Mesothelial cell of epicardium (in vitro differentiated cells): ENCODE results near the gene PLA2R1. TPM values are rescaled to one million over a fixed set of nuclear protein-coding genes. Genes with fewer than 3 reads are reported as not detected.

Experiments used
- DNase-seq, 2 experiments: peaks; one replicate each; pipeline ENCODE4 v3.0.0; 2021; ENCODE audit warnings: low spot score in 2 of 2; ENCODE audit not compliant: unreplicated experiment in 2 of 2
- H3K27ac Mint-ChIP-seq: 2 replicates; pipeline ENCODE4 v1.8.0; 2021; ENCODE audit warnings: mixed read lengths
- H3K27me3 Mint-ChIP-seq: 2 replicates; pipeline ENCODE4 v1.8.0; 2021; ENCODE audit warnings: low read depth, mixed read lengths
- H3K36me3 Mint-ChIP-seq: 2 replicates; pipeline ENCODE4 v1.8.0; 2021; ENCODE audit warnings: mixed read lengths
- H3K4me1 Mint-ChIP-seq: 2 replicates; pipeline ENCODE4 v1.8.0; 2021; ENCODE audit warnings: mixed read lengths
- H3K4me3 Mint-ChIP-seq: 2 replicates; pipeline ENCODE4 v1.8.0; 2021; ENCODE audit warnings: mild to moderate bottlenecking, moderate library complexity, mixed read lengths
- H3K9me3 Mint-ChIP-seq: 2 replicates; pipeline ENCODE4 v1.8.0; 2021; ENCODE audit warnings: mixed read lengths
- CTCF ChIP-seq: fragments of 200-600 bp; sonication (generic); IDR thresholded peaks from one replicate; pipeline ENCODE4 v1.5.0; 2021; ENCODE audit warnings: antibody characterized with exemption; ENCODE audit not compliant: unreplicated experiment
- total RNA-seq: library from RNA; stranded (reverse); gene quantifications from 3 replicates; pipeline ENCODE4 v1.2.1, GENCODE V29; 2021

Gene PLA2R1
- total RNA-seq, 1 donor from 2014 or later: 14.8 TPM

- H3K36me3 Mint-ChIP-seq: peaks cover 7% of the 10 kb centered on the region
- H3K4me1 Mint-ChIP-seq: peaks cover 21% of the 10 kb centered on the region
- H3K27me3 Mint-ChIP-seq: no peaks in the 10 kb centered on the region
- TF ChIP-seq CTCF: no peak
- no peak overlapping the region for H3K27ac Mint-ChIP-seq
- H3K9me3 Mint-ChIP-seq: peaks cover 1% of the 10 kb centered on the region
- H3K4me3 Mint-ChIP-seq: no peak overlapping the region
- DNase-seq: no peak
Measured at GRCh38 chr2:159989249-159989648, 73.2 kb downstream of the PLA2R1 start.

- H3K4me3 Mint-ChIP-seq: no peak overlapping the region
- DNase-seq: no peak
- H3K27me3 Mint-ChIP-seq: no peaks in the 10 kb centered on the region
- no peak for TF ChIP-seq CTCF
- peak overlapping the region; percentile 10 for H3K27ac Mint-ChIP-seq
- peaks cover 7% of the 10 kb centered on the region for H3K36me3 Mint-ChIP-seq
- H3K4me1 Mint-ChIP-seq: peaks cover 21% of the 10 kb centered on the region
- no peaks in the 10 kb centered on the region for H3K9me3 Mint-ChIP-seq
Measured at GRCh38 chr2:159988412-159988970, 73.9 kb downstream of the PLA2R1 start.

DNA sequence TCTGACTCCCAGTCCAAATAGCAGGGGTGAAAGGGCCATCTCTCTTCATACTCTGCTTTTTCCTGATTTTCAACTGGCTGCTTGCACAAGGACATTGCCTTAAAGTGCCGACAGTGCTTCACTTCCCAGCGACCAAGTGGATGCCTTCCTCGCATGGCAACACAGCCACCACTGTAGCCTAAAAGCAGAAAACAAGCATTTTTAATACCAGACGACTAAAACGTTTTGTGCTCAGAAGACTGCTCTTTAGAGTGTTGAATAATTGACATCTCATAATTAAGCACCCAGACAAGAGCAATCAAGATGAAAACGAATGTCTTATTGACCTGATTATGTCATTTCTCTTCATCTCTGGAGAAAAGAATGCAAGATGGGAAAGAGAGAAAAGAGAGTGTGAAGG lies 75.2 kb downstream of the PLA2R1 start:
- DNase-seq: no peak

GRCh38 chr2:159985656-159986055 lies 76.8 kb downstream of the PLA2R1 start:
- Mint-ChIP-seq H3K27me3 (no peaks in the 10 kb centered on the region), H3K36me3 (peaks cover 7% of the 10 kb centered on the region), H3K27ac (no peak overlapping the region), H3K4me1 (peaks cover 36% of the 10 kb centered on the region), H3K4me3 (no peak overlapping the region), H3K9me3 (no peaks in the 10 kb centered on the region)
- no peak for DNase-seq
- TF ChIP-seq CTCF: no peak

More for the DNA sequence above, 75.2 kb downstream of the PLA2R1 start:
- no peak overlapping the region for H3K4me3 Mint-ChIP-seq
- peaks cover 31% of the 10 kb centered on the region for H3K4me1 Mint-ChIP-seq
- no peaks in the 10 kb centered on the region for H3K9me3 Mint-ChIP-seq
- no peak overlapping the region for H3K27ac Mint-ChIP-seq
- no peak for TF ChIP-seq CTCF
- no peaks in the 10 kb centered on the region for H3K27me3 Mint-ChIP-seq
- peaks cover 7% of the 10 kb centered on the region for H3K36me3 Mint-ChIP-seq

- no peak overlapping the region for H3K4me3 Mint-ChIP-seq
- no peak for TF ChIP-seq CTCF
- H3K4me1 Mint-ChIP-seq: peaks cover 36% of the 10 kb centered on the region
- no peaks in the 10 kb centered on the region for H3K27me3 Mint-ChIP-seq
- no peak for DNase-seq
- no peak overlapping the region for H3K27ac Mint-ChIP-seq
- peaks cover 7% of the 10 kb centered on the region for H3K36me3 Mint-ChIP-seq
- H3K9me3 Mint-ChIP-seq: no peaks in the 10 kb centered on the region
Measured at GRCh38 chr2:159984034-159984433, 78.4 kb downstream of the PLA2R1 start.
